MCF 10A (cell line): Measurements from ENCODE around the gene CDK19. TPM values are rescaled to one million over a fixed set of nuclear protein-coding genes. Genes with fewer than 3 reads are reported as not detected.

Source experiments
- BruUV-seq: library from RNA; stranded (reverse); fragments of 400-500 nt; replicated peaks from 2 replicates; lab custom pipeline; 2021; lab: Mats Ljungman, UMichigan
- CTCF ChIA-PET: fragments of 300-600 bp; sonication (Branson Sonifier 250); formaldehyde crosslinking; extraction: SDS; loops from one replicate; lab custom pipeline; 2021; ENCODE audit warnings: antibody characterized with exemption, inconsistent platforms; lab: Yijun Ruan, JAX
- POLR2A ChIA-PET: fragments of 300-600, 350-650 bp; sonication (Branson Sonifier 250); formaldehyde crosslinking; extraction: SDS; loops from one replicate; lab custom pipeline; 2020; ENCODE audit warnings: antibody characterized with exemption, inconsistent platforms; lab: Yijun Ruan, JAX
- DNase-seq: peaks from one replicate; pipeline ENCODE4 v3.0.0-alpha.2; 2018; ENCODE audit not compliant: unreplicated experiment
- H3K27ac Mint-ChIP-seq: one replicate; pipeline ENCODE4 v1.8.0; 2022; ENCODE audit warnings: mild to moderate bottlenecking, low read depth, mixed read lengths; ENCODE audit not compliant: unreplicated experiment
- H3K27me3 Mint-ChIP-seq: one replicate; pipeline ENCODE4 v1.8.0; 2022; ENCODE audit warnings: mixed read lengths; ENCODE audit not compliant: insufficient read depth, unreplicated experiment
- H3K36me3 Mint-ChIP-seq: one replicate; pipeline ENCODE4 v1.8.0; 2022; ENCODE audit warnings: mild to moderate bottlenecking, moderate library complexity, mixed read lengths; ENCODE audit not compliant: insufficient read depth, unreplicated experiment
- H3K4me1 Mint-ChIP-seq: one replicate; pipeline ENCODE4 v1.8.0; 2022; ENCODE audit warnings: mixed read lengths; ENCODE audit not compliant: insufficient read depth, unreplicated experiment
- H3K4me3 Mint-ChIP-seq: one replicate; pipeline ENCODE4 v1.8.0; 2022; ENCODE audit warnings: mild to moderate bottlenecking, moderate library complexity, mixed read lengths; ENCODE audit not compliant: unreplicated experiment
- H3K9me3 Mint-ChIP-seq: one replicate; pipeline ENCODE4 v1.8.0; 2022; ENCODE audit warnings: mixed read lengths; ENCODE audit not compliant: unreplicated experiment
- intact Hi-C: fragments of 100-400 bp; cut with micrococcal nuclease; formaldehyde crosslinking; loops from 2 replicates; pipeline ENCODE4 v1.14.1; 2022
- total RNA-seq: library from RNA; stranded (reverse); gene quantifications from 2 replicates; pipeline ENCODE4 v1.2.3, GENCODE V29; 2022
- TF ChIP-seq, protein P1 (sequence below): fragments of 200-600 bp; IDR thresholded peaks from one replicate; pipeline ENCODE4 v1.8.0; 2022; ENCODE audit warnings: antibody characterized with exemption, mild to moderate bottlenecking; ENCODE audit not compliant: unreplicated experiment

Gene CDK19
- total RNA-seq, 1 experiment from 2014 or later, result 10.2 TPM

DNA sequence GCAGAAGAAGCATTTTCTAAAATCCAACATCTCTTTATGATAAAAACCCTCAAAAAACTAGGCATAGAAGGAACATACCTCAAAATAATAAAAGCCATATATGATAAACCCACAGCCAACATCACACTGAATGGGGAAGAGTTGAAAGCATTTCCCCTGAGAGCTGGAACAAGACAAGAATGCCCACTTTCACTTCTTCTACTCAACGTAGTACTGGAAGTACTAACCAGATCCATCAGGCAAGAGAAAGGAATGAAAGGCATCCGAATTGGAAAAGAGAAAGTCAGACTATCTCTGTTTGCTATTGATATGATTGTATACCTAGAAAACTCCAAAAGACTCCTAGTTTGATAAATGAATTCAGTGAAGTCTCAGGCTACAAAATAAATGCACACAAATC lies 7.9 kb upstream of the CDK19 start:
- Mint-ChIP-seq H3K4me3 (no peak overlapping the region), H3K36me3 (no peaks in the 10 kb centered on the region), H3K27me3 (no peaks in the 10 kb centered on the region), H3K27ac (no peak overlapping the region), H3K9me3 (no peaks in the 10 kb centered on the region), H3K4me1 (peaks cover 14% of the 10 kb centered on the region)
- ChIA-PET POLR2A (no interaction called here), CTCF (interaction anchor here (0.9 kb wide), 1 partner anchor 296 kb away, joined by 7 read pairs; no protein-coding TSS in a partner anchor)
- BruUV-seq, result no TSS peak
- no peak for DNase-seq
- intact Hi-C loops, result no loop called here
- TF ChIP-seq, protein P1, sequence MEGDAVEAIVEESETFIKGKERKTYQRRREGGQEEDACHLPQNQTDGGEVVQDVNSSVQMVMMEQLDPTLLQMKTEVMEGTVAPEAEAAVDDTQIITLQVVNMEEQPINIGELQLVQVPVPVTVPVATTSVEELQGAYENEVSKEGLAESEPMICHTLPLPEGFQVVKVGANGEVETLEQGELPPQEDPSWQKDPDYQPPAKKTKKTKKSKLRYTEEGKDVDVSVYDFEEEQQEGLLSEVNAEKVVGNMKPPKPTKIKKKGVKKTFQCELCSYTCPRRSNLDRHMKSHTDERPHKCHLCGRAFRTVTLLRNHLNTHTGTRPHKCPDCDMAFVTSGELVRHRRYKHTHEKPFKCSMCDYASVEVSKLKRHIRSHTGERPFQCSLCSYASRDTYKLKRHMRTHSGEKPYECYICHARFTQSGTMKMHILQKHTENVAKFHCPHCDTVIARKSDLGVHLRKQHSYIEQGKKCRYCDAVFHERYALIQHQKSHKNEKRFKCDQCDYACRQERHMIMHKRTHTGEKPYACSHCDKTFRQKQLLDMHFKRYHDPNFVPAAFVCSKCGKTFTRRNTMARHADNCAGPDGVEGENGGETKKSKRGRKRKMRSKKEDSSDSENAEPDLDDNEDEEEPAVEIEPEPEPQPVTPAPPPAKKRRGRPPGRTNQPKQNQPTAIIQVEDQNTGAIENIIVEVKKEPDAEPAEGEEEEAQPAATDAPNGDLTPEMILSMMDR, result no peak

DNA sequence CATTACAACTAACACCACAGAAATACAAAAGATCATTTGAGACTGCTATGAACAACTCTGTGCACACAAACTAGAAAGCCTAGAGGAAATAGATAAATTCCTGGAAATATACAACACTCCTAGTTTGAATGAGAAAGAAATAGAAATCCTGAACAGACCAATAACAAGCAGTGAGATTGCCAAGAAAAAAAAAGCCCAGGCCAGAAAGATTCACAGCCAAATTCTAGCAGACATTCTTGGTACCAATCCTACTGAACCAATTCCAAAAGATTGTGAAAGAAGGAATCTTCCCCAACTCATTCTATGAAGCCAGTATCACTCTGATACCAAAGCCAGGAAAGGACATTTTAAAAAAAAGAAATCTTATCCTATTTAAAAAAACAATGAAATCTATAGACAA lies 7.0 kb upstream of the CDK19 start:
- Mint-ChIP-seq H3K9me3 (no peaks in the 10 kb centered on the region), H3K36me3 (no peaks in the 10 kb centered on the region), H3K4me3 (no peak overlapping the region), H3K27me3 (no peaks in the 10 kb centered on the region), H3K27ac (no peak overlapping the region), H3K4me1 (peaks cover 20% of the 10 kb centered on the region)
- peak; percentile 20 for DNase-seq
- CTCF ChIA-PET, result interaction anchor here (0.7 to 0.8 kb wide), 2 partner anchors 133 to 140 kb away, joined by 3 read pairs; no protein-coding TSS in a partner anchor
- BruUV-seq, result no TSS peak
- TF ChIP-seq, protein P1, result no peak
- POLR2A ChIA-PET, result interaction anchor here (0.8 to 13.4 kb wide), 3 partner anchors 31 to 294 kb away, joined by 3 to 613 read pairs (median 4); partner anchors contain the start of gene AMD1
- intact Hi-C loops, result no loop called here

DNA sequence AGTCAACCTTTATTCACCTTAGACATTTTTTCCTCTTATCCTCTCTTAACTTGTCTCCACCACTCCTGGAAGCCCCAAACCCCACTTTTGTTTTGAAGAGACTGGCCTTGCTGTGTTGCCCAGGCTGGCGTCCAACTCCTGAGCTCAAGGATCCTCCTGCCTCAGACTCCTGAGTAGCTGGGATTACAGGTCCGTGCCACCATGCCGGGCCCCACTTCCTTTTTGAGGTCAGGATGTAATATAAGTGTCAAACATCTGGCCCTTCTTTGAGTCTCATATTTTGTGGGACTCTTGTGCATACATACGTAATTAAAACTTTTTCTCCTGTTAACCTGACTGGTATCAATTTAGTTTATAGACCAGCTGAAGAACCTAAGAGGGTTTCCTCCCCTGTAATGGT lies 1.4 kb upstream of the CDK19 start:
- intact Hi-C loops, result loop anchor here (5.0 kb wide), 2 partner anchors 114 to 289 kb away; no protein-coding TSS in a partner anchor
- peaks cover 11% of the 10 kb centered on the region for H3K4me1 Mint-ChIP-seq
- peak overlapping the region; percentile 98 for H3K4me3 Mint-ChIP-seq
- TF ChIP-seq, protein P1, result no peak
- H3K27ac Mint-ChIP-seq, result peak overlapping the region; percentile 95
- CTCF ChIA-PET, result interaction anchor here (7.7 kb wide), 1 partner anchor 62 kb away, joined by 57 read pairs; no protein-coding TSS in a partner anchor
- H3K36me3 Mint-ChIP-seq, result no peaks in the 10 kb centered on the region
- H3K27me3 Mint-ChIP-seq, result no peaks in the 10 kb centered on the region
- no peaks in the 10 kb centered on the region for H3K9me3 Mint-ChIP-seq
- BruUV-seq, result no TSS peak
- POLR2A ChIA-PET, result interaction anchor here (0.7 to 13.4 kb wide), 12 partner anchors 9 to 166 kb away, joined by 3 to 613 read pairs (median 4); partner anchors contain the start of genes AMD1, GTF3C6 and RPF2
- no peak for DNase-seq

DNA sequence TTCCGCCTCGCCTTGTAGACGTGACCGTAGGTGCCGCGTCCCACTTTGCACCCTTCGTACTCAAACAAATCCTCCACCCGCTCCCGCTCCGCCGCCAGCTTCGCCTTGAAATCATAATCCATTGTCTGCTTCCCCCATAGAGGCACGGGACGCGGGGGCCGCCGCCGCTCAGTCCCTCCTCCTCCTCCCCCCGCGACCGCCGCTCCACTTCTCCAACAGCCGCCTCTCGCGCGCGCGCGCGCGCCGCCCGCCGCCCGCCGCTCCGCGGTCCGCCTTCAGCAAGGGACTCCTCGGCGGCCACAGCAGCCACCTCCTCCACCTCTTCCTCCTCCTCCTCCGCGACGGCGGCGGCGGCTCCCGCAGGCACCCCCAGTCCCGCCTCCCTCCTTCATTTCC lies 256 bp downstream of the CDK19 start:
- peak overlapping the region; percentile 95 for H3K27ac Mint-ChIP-seq
- no peaks in the 10 kb centered on the region for H3K36me3 Mint-ChIP-seq
- H3K4me3 Mint-ChIP-seq, result peak overlapping the region; percentile 98
- peaks cover 11% of the 10 kb centered on the region for H3K4me1 Mint-ChIP-seq
- TF ChIP-seq, protein P1, result no peak
- H3K27me3 Mint-ChIP-seq, result no peaks in the 10 kb centered on the region
- peaks cover 4% of the 10 kb centered on the region for H3K9me3 Mint-ChIP-seq
- ChIA-PET POLR2A (interaction anchor here (0.7 to 13.4 kb wide), 41 partner anchors 9 to 635 kb away, joined by 3 to 613 read pairs (median 5); partner anchors contain the start of genes AMD1, CDC40, GTF3C6 and RPF2), CTCF (interaction anchor here (0.7 to 7.7 kb wide), 8 partner anchors 58 to 138 kb away, joined by 3 to 57 read pairs (median 4); partner anchors contain the start of gene AMD1)
- BruUV-seq, result no TSS peak
- intact Hi-C loops, result loop anchor here (1.0 to 5.0 kb wide), 4 partner anchors 61 to 288 kb away; no protein-coding TSS in a partner anchor
- DNase-seq, result no peak
